Esophagus squamous epithelium (tissue), 4 donors: ENCODE data around the gene SLAMF7.

Experiments used
- CTCF ChIP-seq, 6 experiments: fragments of 450-650 bp in 4 of 6; fragments of 200-600 bp in 2 of 6; sonication (generic) in 2 of 6; IDR thresholded peaks; one replicate each; pipeline ENCODE4 v1.5.1; 2016 to 2019; ENCODE audit warnings: antibody characterized with exemption in 6 of 6, mild to moderate bottlenecking in 4 of 6, moderate library complexity in 4 of 6
- POLR2A ChIP-seq, 4 donors: fragments of 450-650 bp; IDR thresholded peaks; one replicate each; pipeline ENCODE4 v1.6.1; 2017; ENCODE audit warnings: antibody characterized with exemption in 4 of 4, mild to moderate bottlenecking in 4 of 4, moderate library complexity in 3 of 4

DNA sequence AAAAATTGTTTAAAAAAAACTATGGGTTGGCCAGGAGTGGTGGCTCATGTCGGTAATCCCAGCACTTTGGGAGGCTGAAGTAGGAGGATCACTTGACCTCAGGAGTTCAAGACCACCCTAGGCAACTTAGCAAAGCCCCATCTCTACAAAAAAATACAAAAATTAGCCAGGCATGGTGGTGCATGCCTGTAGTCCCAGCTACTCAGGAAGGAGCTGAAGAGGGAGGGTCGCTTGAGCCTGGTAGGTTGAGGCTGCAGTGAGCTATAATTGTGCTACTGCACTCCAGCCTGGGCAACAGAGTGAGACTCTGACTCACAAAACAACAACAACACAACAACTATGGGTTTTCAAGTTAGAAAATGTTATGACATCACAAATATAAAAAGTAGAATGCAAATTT lies 16.4 kb downstream of the SLAMF7 start:
- no peak for TF ChIP-seq CTCF (IDR thresholded peaks at IDR 0.05)
- no peak for TF ChIP-seq POLR2A (IDR thresholded peaks at IDR 0.05)
